ENCODE results near the gene ATP5PD.
"Not testable (repeated sequence)": the region's sequence is repeated elsewhere in the genome, so short reads cannot be mapped to it uniquely, and the experiment has no call there.

The ATP5PD gene

GRCh38 chr17:75049057-75049456 lies 2.3 kb upstream of the ATP5PD start:
- no peak for DNase-seq

GRCh38 chr17:75048249-75048878 lies 1.6 kb upstream of the ATP5PD start:
- DNase-seq: no peak

DNA sequence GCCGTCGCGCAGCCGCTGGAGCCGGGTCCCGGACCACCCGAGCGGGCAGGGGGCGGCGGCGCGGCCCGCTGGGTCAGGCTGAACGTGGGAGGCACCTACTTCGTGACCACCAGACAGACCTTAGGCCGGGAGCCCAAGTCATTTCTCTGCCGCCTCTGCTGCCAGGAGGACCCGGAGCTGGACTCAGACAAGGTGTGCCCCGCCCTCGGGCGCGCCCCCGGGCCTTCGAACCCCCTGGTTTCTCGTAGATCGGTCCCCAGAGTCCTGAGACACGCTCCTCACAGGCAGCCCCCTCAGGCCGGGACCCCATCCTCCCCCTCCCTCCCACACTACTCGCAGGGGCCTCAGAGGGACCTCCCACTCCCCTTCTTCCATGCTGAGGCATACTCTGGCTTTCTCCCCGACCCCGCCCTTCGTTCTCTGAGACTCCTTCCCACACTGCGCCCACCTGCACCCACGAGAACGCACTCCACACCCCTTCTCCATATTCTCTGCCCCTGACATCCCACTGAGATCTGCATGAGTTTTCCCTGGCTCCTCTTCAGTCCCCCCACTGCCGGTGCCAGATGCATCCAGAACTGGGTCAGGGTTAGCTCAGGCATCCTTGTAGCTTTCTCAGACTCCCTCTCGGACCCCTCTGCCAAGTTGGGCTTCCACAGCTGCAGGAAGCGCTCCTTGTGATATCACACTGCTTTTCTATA lies 779 bp upstream of the ATP5PD start:
- DNase-seq: peak; percentile 20

- DNase-seq: not testable (repeated sequence)
These were observed 793 bp downstream of the ATP5PD start for GRCh38 chr17:75045946-75046406.

DNA sequence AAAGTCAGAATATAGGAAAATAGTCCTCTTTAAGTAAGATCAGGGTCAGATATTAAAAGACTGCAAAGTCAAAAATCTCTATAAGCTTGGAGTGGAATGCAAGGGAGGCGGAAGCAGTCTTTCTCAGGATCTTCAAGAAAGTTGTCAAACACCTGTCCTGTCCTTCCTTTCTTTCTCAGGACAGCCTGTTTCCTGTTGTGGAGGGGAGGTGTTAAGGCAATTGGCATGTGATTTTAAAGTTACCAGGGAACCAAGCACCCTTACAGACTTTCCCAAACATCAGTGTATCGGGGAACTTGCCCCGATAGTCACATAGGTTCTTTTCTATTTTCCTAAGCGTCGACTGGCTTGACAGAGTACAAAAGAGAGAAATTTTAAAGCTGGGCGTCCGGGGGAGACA lies 2.1 kb downstream of the ATP5PD start:
- DNase-seq: no peak

DNA sequence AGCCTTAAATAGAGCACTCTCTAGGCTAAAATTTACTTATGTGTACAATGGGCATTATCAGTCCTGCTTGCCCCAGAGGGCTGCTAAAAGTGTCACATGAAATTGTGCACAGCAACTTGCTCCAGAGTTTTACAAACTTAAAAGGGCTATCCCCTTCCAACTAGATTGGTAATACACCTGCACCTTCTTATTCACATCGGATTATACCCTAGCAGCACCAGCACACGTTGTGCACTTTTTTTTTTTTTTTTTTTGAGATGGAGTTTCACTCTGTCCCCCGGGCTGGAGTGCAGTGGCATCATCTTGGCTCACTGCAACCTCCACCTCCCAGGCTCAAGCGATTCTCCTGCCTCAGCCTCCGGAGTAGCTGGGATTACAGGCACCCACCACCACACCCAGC lies 3.0 kb downstream of the ATP5PD start:
- DNase-seq: not testable (repeated sequence)

- DNase-seq: no peak
These were observed 5.0 kb downstream of the ATP5PD start for GRCh38 chr17:75041656-75042280.

DNA sequence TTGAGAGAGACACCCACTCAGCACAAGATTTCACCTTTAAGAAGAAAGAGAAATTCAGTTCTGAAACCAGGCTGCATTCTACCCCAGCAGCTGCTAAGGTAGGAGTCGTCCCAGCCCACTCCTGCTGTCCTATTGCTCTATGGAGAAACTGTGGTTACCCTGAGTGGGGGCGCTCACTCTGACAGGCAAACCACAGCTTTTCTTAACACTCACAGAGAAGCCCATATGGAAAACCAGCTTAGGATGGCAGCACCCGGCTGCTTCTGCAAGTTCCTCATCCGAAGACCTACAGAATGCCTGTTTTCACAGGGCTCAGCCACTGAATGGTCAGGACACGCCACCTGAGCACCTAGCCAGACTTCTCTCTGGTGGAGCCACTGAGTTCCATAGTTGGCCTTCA lies 7.5 kb downstream of the ATP5PD start:
- DNase-seq: no peak

DNA sequence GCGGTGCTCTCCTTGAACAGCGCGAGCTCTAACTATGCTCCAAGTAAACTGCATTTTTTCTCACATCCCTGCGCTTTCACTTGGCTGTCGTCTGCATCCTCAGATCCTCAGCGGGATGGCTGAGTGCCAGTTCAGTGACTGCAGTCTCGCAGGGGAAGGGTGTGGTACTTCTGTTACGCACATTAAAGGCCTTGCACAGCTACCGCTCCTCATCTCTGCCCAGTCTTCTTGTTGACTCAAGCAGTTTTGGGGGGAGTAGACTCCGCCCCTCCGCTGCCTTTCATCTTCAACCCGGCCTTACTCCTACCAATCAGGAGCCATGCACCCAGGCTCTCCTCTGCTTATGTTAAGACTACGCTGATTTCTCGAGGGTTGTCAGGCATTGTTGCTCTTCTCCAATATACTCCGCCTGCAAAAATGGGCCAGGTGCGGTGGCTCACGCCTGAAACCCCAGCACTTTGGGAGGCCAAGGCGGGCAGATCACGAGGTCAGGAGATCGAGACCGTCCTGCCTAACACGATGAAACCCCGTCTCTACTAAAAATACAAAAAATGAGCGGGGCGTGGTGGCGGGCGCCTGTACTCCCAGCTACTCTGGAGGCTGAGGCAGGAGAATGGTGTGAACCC lies 10.0 kb downstream of the ATP5PD start:
- peak; percentile 84 for DNase-seq

- DNase-seq: peak; percentile 95
These were observed 12.4 kb downstream of the ATP5PD start for GRCh38 chr17:75034236-75034908.

GRCh38 chr17:75033346-75034235 lies 13.2 kb downstream of the ATP5PD start:
- peak; percentile 95 for DNase-seq

DNA sequence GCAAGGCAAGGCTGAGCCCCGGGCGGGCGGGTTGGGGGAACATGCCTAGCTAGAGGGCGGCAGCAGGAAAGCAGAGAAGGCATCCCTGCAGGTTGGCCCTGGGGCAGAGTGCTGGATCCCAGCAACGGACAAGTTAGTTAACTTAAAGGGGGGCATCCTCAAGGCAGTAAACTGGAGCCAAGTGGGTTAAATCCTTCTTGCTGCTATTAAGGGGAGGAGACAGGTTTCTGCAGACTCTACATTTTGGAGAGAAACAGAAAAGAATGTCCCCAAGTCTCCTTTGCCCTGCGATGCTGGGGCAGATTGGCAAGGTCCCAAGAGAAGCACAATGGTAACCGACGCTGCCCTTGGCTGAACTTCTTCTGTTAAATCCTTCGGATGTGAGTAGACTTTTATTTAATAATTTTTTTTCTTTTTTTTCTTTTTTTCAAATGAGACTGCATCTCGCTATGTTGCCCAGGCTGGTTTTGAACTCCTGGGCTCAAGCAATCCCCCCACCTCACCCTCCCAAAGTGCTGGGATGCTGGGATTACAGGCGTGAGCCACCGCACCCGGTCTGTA lies 14.0 kb downstream of the ATP5PD start:
- no peak for DNase-seq

DNA sequence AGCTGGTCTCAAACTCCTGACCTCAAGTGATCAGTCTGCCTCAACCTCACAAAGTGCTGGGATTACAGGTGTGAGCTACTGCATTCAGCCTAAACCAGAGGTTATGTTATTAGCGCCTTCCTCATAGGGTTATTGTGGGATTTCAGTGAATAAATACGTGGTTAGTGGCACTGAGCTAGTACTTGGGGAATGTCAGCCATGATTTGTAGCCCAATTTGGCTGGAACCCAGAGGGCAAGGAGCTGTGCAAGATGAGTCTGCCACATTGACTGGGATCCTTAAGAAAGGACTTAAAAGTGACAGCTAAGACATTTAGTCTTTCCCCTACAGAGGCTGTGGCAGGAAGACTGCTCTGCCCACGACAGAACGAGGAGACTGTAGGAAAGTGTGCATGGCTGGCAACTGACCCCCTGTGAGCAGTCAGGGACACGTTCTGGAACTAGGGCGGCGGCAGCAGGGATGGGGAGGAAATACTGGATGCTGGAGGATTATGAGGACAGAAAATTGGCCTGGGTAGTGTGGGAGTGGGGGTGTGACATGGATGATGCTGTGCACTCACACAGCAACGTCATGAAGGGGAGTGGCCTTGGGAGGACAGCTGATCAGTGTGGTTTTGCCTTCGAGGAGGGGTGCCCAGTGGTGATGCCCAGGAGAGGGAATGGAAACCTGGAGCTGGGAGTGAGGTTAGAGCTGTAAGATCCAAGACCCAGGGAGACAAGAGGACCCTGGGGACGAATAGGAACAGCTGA lies 14.6 kb downstream of the ATP5PD start:
- DNase-seq: peak; percentile 61

- DNase-seq: no peak
These were observed 16.6 kb downstream of the ATP5PD start for GRCh38 chr17:75030161-75030560.

DNA sequence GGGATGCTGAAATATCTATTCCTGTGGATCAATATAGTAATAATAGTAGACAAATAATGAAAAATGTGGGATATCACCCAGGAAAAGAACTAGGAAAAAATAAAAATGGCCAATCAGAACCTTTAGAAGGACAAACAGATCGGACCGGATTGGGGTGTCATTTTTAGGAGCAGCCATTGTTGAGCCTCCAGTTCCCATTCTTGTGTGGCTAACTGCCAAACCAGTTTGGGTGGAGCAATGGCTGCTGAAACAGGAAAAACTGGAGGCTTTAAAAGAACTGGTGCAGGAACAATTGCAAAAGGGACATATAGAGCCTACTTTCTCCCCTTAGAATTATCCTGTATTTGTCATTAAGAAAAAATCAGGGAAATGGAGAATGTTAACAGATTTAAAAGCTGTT lies 20.1 kb downstream of the ATP5PD start:
- not testable (repeated sequence) for DNase-seq

- not testable (repeated sequence) for DNase-seq
These were observed 21.4 kb downstream of the ATP5PD start for GRCh38 chr17:75025398-75025734.

GRCh38 chr17:75024686-75025397 lies 21.9 kb downstream of the ATP5PD start:
- DNase-seq: peak; percentile 56

DNA sequence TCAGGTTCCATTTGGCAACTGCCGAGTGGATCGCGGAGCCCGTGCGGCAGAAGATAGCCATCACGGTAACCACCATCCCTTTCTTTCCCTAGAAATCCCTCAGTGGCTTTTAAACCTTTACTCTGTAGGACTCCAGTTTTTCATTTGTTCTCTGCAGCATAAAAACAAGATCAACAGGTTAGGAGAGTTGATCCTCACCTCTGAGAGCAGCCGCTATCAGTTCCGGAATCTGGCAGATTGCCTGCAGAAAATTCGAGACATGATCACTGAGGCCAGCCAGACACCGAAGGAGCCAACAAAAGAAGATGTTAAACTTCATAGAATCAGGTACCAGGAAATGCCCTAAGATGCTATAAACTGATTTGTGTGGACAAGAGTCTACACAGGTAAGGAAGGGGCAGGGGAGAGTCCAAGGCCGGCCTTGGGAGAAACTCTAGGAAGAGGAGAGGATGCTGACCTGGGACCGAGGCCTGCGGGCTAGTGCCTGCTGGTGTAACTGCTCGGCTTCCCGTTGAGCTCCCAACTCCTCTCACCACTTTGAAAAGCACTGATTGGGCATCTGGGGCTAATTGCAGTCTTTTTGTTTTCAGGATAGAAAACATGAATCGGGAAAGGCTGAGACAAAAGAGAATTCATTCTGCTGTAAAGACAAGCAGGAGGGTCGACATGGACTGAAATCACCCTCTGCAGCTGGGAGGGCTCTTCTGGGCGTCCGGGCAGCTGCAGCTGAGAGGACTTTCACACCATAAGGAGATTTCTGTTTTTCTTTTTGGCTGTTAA lies 26.2 kb downstream of the ATP5PD start:
- no peak for DNase-seq

DNA sequence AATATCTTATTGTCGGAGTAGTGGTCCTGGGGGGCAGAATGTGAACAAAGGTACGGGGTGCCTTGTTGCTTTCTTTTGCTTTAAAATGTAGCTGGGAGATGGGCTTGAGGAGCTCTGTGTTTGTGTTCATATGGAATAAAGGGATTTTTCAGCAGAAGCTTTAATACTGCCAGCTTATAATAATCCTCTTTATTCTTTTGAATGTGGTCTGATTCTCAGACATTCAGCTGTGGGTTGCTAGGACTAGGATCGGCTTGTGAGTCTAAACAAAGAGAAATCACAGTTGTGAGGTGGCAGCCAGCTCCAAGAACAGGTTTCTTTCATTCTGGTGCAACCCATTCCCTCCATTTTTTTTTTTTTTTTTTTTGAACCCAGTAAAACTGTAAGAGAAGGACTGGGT lies 27.1 kb downstream of the ATP5PD start:
- no peak for DNase-seq

- no peak for DNase-seq
These were observed 27.6 kb downstream of the ATP5PD start for GRCh38 chr17:75019146-75019545.
